ENCODE data around the gene VCL.

The VCL gene

GRCh38 chr10:74081941-74082718 is 84.2 kb downstream of the VCL start:
- no peak for DNase-seq
- Histone ChIP-seq H3K9ac (ENCODE audit: low read length) (no peak overlapping the region), H3K4me2 (ENCODE audit: low read length) (no peak overlapping the region), H4K5ac (ENCODE audit: low read length) (no peak overlapping the region), H3K56ac (ENCODE audit: low read length) (no peak overlapping the region), H3K23ac (ENCODE audit: low read length) (no peak overlapping the region), H3K4me3 (ENCODE audit: low read length) (no peak overlapping the region), H2AK5ac (ENCODE audit: low read length) (no peak overlapping the region), H3K4ac (ENCODE audit: low read depth, low read length) (no peak overlapping the region), H4K8ac (ENCODE audit: low read depth, low read length) (no peak overlapping the region), H3K27me3 (ENCODE audit: insufficient read depth, low read length, poor library complexity) (no peaks in the 10 kb centered on the region), H3K18ac (ENCODE audit: low read length) (no peak overlapping the region), H2BK15ac (replicated peaks; ENCODE audit: low read depth) (no peak overlapping the region), H3K79me2 (ENCODE audit: control insufficient read depth, insufficient read depth, low read length) (peaks cover 3% of the 10 kb centered on the region), H3K27ac (ENCODE audit: low read depth, low read length) (no peak overlapping the region), H3K79me1 (ENCODE audit: low read length) (peaks cover 2% of the 10 kb centered on the region), H3K4me1 (ENCODE audit: control insufficient read depth, low read depth, low read length) (peaks cover 3% of the 10 kb centered on the region), H3K36me3 (ENCODE audit: control insufficient read depth, insufficient read depth, low read length) (no peaks in the 10 kb centered on the region), H2BK120ac (ENCODE audit: low read depth, low read length) (no peak overlapping the region), H2BK5ac (ENCODE audit: low read length) (no peak overlapping the region)
- no CpG with 5 or more reads among the region's 5 CpGs for WGBS (ENCODE audit: extremely low coverage, insufficient coverage, low lambda C conversion rate)

- H3K4me3 ChIP-seq (ENCODE audit: low read length): no peak overlapping the region
- H3K27ac ChIP-seq (ENCODE audit: low read depth, low read length): no peak overlapping the region
- no peak overlapping the region for H3K56ac ChIP-seq (ENCODE audit: low read length)
- H4K8ac ChIP-seq (ENCODE audit: low read depth, low read length): no peak overlapping the region
- peaks cover 2% of the 10 kb centered on the region for H3K79me1 ChIP-seq (ENCODE audit: low read length)
- H3K79me2 ChIP-seq (ENCODE audit: control insufficient read depth, insufficient read depth, low read length): peaks cover 3% of the 10 kb centered on the region
- no peak for DNase-seq
- no peak overlapping the region for H2BK120ac ChIP-seq (ENCODE audit: low read depth, low read length)
- H3K27me3 ChIP-seq (ENCODE audit: insufficient read depth, low read length, poor library complexity): no peaks in the 10 kb centered on the region
- H3K9ac ChIP-seq (ENCODE audit: low read length): no peak overlapping the region
- no peak overlapping the region for H4K5ac ChIP-seq (ENCODE audit: low read length)
- H3K4me2 ChIP-seq (ENCODE audit: low read length): no peak overlapping the region
- H2AK5ac ChIP-seq (ENCODE audit: low read length): no peak overlapping the region
- no CpG with 5 or more reads among the region's 2 CpGs for WGBS (ENCODE audit: extremely low coverage, insufficient coverage, low lambda C conversion rate)
- H3K4ac ChIP-seq (ENCODE audit: low read depth, low read length): no peak overlapping the region
- no peak overlapping the region for H2BK5ac ChIP-seq (ENCODE audit: low read length)
- no peak overlapping the region for H3K23ac ChIP-seq (ENCODE audit: low read length)
- H3K4me1 ChIP-seq (ENCODE audit: control insufficient read depth, low read depth, low read length): peaks cover 2% of the 10 kb centered on the region
- H3K36me3 ChIP-seq (ENCODE audit: control insufficient read depth, insufficient read depth, low read length): no peaks in the 10 kb centered on the region
- H3K18ac ChIP-seq (ENCODE audit: low read length): no peak overlapping the region
- no peak overlapping the region for H2BK15ac ChIP-seq (replicated peaks; ENCODE audit: low read depth)
These were observed 85.4 kb downstream of the VCL start for GRCh38 chr10:74083304-74083703.

GRCh38 chr10:74084955-74085354 is 87.0 kb downstream of the VCL start:
- Histone ChIP-seq H2BK120ac (ENCODE audit: low read depth, low read length) (no peak overlapping the region), H3K79me1 (ENCODE audit: low read length) (peaks cover 5% of the 10 kb centered on the region), H3K36me3 (ENCODE audit: control insufficient read depth, insufficient read depth, low read length) (peaks cover 4% of the 10 kb centered on the region), H4K8ac (ENCODE audit: low read depth, low read length) (no peak overlapping the region), H3K9ac (ENCODE audit: low read length) (no peak overlapping the region), H3K18ac (ENCODE audit: low read length) (no peak overlapping the region), H3K4me2 (ENCODE audit: low read length) (no peak overlapping the region), H3K4ac (ENCODE audit: low read depth, low read length) (no peak overlapping the region), H3K79me2 (ENCODE audit: control insufficient read depth, insufficient read depth, low read length) (peaks cover 3% of the 10 kb centered on the region), H2BK15ac (replicated peaks; ENCODE audit: low read depth) (no peak overlapping the region), H3K4me1 (ENCODE audit: control insufficient read depth, low read depth, low read length) (peaks cover 2% of the 10 kb centered on the region), H3K27me3 (ENCODE audit: insufficient read depth, low read length, poor library complexity) (no peaks in the 10 kb centered on the region), H2AK5ac (ENCODE audit: low read length) (no peak overlapping the region), H3K56ac (ENCODE audit: low read length) (no peak overlapping the region), H2BK5ac (ENCODE audit: low read length) (no peak overlapping the region), H3K23ac (ENCODE audit: low read length) (no peak overlapping the region), H3K4me3 (ENCODE audit: low read length) (no peak overlapping the region), H3K27ac (ENCODE audit: low read depth, low read length) (no peak overlapping the region), H4K5ac (ENCODE audit: low read length) (no peak overlapping the region)
- WGBS (ENCODE audit: extremely low coverage, insufficient coverage, low lambda C conversion rate): no CpG with 5 or more reads among the region's 3 CpGs
- DNase-seq: no peak

- peaks cover 4% of the 10 kb centered on the region for H3K36me3 ChIP-seq (ENCODE audit: control insufficient read depth, insufficient read depth, low read length)
These were observed 88.4 kb downstream of the VCL start for GRCh38 chr10:74086317-74086716.

GRCh38 chr10:74088722-74089121 is 90.8 kb downstream of the VCL start:
- H3K9ac ChIP-seq (ENCODE audit: low read length): no peak overlapping the region
- no peak overlapping the region for H3K56ac ChIP-seq (ENCODE audit: low read length)
- H3K79me2 ChIP-seq (ENCODE audit: control insufficient read depth, insufficient read depth, low read length): no peaks in the 10 kb centered on the region
- no peak overlapping the region for H3K4me2 ChIP-seq (ENCODE audit: low read length)
- no peaks in the 10 kb centered on the region for H3K4me1 ChIP-seq (ENCODE audit: control insufficient read depth, low read depth, low read length)
- no peak overlapping the region for H2AK5ac ChIP-seq (ENCODE audit: low read length)
- no peak overlapping the region for H2BK120ac ChIP-seq (ENCODE audit: low read depth, low read length)
- H3K23ac ChIP-seq (ENCODE audit: low read length): no peak overlapping the region
- peaks cover 3% of the 10 kb centered on the region for H3K79me1 ChIP-seq (ENCODE audit: low read length)
- H4K8ac ChIP-seq (ENCODE audit: low read depth, low read length): no peak overlapping the region
- H3K18ac ChIP-seq (ENCODE audit: low read length): no peak overlapping the region
- no CpG with 5 or more reads among the region's 3 CpGs for WGBS (ENCODE audit: extremely low coverage, insufficient coverage, low lambda C conversion rate)
- peaks cover 4% of the 10 kb centered on the region for H3K36me3 ChIP-seq (ENCODE audit: control insufficient read depth, insufficient read depth, low read length)
- no peak overlapping the region for H4K5ac ChIP-seq (ENCODE audit: low read length)
- H3K27ac ChIP-seq (ENCODE audit: low read depth, low read length): no peak overlapping the region
- no peak overlapping the region for H2BK15ac ChIP-seq (replicated peaks; ENCODE audit: low read depth)
- no peak for DNase-seq
- no peak overlapping the region for H2BK5ac ChIP-seq (ENCODE audit: low read length)
- no peak overlapping the region for H3K4ac ChIP-seq (ENCODE audit: low read depth, low read length)
- no peaks in the 10 kb centered on the region for H3K27me3 ChIP-seq (ENCODE audit: insufficient read depth, low read length, poor library complexity)
- H3K4me3 ChIP-seq (ENCODE audit: low read length): no peak overlapping the region

More at GRCh38 chr10:74086317-74086716, 88.4 kb downstream of the VCL start:
- H3K23ac ChIP-seq (ENCODE audit: low read length): no peak overlapping the region
- H4K8ac ChIP-seq (ENCODE audit: low read depth, low read length): no peak overlapping the region
- H3K4ac ChIP-seq (ENCODE audit: low read depth, low read length): no peak overlapping the region
- no peak overlapping the region for H3K27ac ChIP-seq (ENCODE audit: low read depth, low read length)
- no peak overlapping the region for H4K5ac ChIP-seq (ENCODE audit: low read length)
- H2BK120ac ChIP-seq (ENCODE audit: low read depth, low read length): no peak overlapping the region
- H2BK5ac ChIP-seq (ENCODE audit: low read length): no peak overlapping the region
- no peaks in the 10 kb centered on the region for H3K27me3 ChIP-seq (ENCODE audit: insufficient read depth, low read length, poor library complexity)
- no peak overlapping the region for H2AK5ac ChIP-seq (ENCODE audit: low read length)
- no peak overlapping the region for H3K4me3 ChIP-seq (ENCODE audit: low read length)
- H3K79me1 ChIP-seq (ENCODE audit: low read length): peaks cover 5% of the 10 kb centered on the region
- no peak overlapping the region for H3K18ac ChIP-seq (ENCODE audit: low read length)
- H3K56ac ChIP-seq (ENCODE audit: low read length): no peak overlapping the region
- no peaks in the 10 kb centered on the region for H3K4me1 ChIP-seq (ENCODE audit: control insufficient read depth, low read depth, low read length)
- H3K79me2 ChIP-seq (ENCODE audit: control insufficient read depth, insufficient read depth, low read length): peaks cover 3% of the 10 kb centered on the region
- H3K9ac ChIP-seq (ENCODE audit: low read length): no peak overlapping the region
- no peak overlapping the region for H2BK15ac ChIP-seq (replicated peaks; ENCODE audit: low read depth)
- no CpG with 5 or more reads among the region's 2 CpGs for WGBS (ENCODE audit: extremely low coverage, insufficient coverage, low lambda C conversion rate)
- DNase-seq: no peak
- no peak overlapping the region for H3K4me2 ChIP-seq (ENCODE audit: low read length)

GRCh38 chr10:74092372-74092771 is 94.5 kb downstream of the VCL start:
- Histone ChIP-seq H3K79me1 (ENCODE audit: low read length) (peaks cover 3% of the 10 kb centered on the region), H3K4me1 (ENCODE audit: control insufficient read depth, low read depth, low read length) (no peaks in the 10 kb centered on the region), H3K27me3 (ENCODE audit: insufficient read depth, low read length, poor library complexity) (no peaks in the 10 kb centered on the region), H3K4me2 (ENCODE audit: low read length) (no peak overlapping the region), H3K36me3 (ENCODE audit: control insufficient read depth, insufficient read depth, low read length) (peaks cover 13% of the 10 kb centered on the region), H2BK120ac (ENCODE audit: low read depth, low read length) (no peak overlapping the region), H2BK5ac (ENCODE audit: low read length) (no peak overlapping the region), H4K5ac (ENCODE audit: low read length) (no peak overlapping the region), H4K8ac (ENCODE audit: low read depth, low read length) (no peak overlapping the region), H3K9ac (ENCODE audit: low read length) (no peak overlapping the region), H3K18ac (ENCODE audit: low read length) (no peak overlapping the region), H3K79me2 (ENCODE audit: control insufficient read depth, insufficient read depth, low read length) (peaks cover 2% of the 10 kb centered on the region), H3K4ac (ENCODE audit: low read depth, low read length) (no peak overlapping the region), H3K4me3 (ENCODE audit: low read length) (no peak overlapping the region), H2AK5ac (ENCODE audit: low read length) (no peak overlapping the region), H2BK15ac (replicated peaks; ENCODE audit: low read depth) (no peak overlapping the region), H3K56ac (ENCODE audit: low read length) (no peak overlapping the region), H3K27ac (ENCODE audit: low read depth, low read length) (no peak overlapping the region), H3K23ac (ENCODE audit: low read length) (no peak overlapping the region)
- no peak for DNase-seq
- WGBS (ENCODE audit: extremely low coverage, insufficient coverage, low lambda C conversion rate): no CpG with 5 or more reads among the region's 3 CpGs

All from mesendoderm (in vitro differentiated cells).